HG02610 (cell line): Measurements from ENCODE around the gene ADAM11.
"Not testable (repeated sequence)": the region's sequence is repeated elsewhere in the genome, so short reads cannot be mapped to it uniquely, and the experiment has no call there.

Source experiments
- ATAC-seq: cut with Tn5 transposase; IDR thresholded peaks from one replicate; pipeline ENCODE4 v1.9.1; 2021; ENCODE audit warnings: mild to moderate bottlenecking, moderate library complexity; ENCODE audit not compliant: unreplicated experiment

Gene ADAM11

GRCh38 chr17:44793885-44794842 lies 35.4 kb downstream of the ADAM11 start:
- no peak for ATAC-seq

DNA sequence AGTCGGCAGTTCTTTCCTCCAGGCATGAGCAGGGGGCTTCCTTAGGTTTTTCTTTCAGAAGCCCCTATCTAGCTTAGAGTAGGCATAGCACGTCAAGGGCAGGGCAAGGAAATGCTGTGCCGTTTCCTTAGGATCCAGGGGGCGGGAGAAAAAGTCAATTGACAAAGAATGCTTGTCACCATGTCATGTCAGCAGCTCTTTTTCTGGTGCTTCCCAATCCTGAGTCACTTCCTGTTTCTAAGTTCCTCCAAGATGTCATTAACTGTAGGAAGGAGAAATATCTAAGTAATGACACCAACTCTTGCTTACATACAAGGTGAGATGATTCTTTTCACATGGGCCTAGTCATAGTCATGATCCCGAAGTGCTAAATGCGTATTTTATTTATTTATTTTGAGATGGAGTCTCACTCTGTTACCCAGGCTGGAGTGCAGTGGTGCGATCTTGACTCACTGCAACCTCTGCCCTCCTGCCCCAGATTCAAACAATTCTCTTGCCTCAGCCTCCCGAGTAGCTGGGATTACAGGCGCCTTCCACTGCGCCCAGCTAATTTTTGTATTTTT lies 36.1 kb downstream of the ADAM11 start:
- ATAC-seq = no peak

- ATAC-seq = no peak
Measured at GRCh38 chr17:44795421-44795820, 36.6 kb downstream of the ADAM11 start.

DNA sequence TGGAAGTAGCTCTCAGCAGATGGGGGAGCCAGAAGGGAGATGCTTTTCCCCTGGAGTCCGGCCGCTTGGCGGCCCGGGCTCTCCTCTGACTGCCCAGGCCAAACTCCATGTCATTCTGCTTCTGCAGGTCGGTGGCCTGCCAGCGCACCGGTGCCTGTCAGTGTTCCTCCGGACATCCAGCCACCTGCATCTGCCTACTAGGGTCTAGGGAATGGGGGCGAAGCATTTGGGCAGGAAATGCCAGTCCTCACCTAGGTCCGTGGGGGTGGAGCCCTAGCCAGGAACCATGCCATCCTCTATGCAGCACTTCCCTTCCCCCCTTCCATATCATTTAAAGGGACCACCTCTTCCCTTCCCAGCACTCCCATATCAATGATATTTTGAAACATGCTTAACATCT lies 37.1 kb downstream of the ADAM11 start:
- no peak for ATAC-seq

GRCh38 chr17:44796731-44797130 lies 37.9 kb downstream of the ADAM11 start:
- ATAC-seq = no peak

DNA sequence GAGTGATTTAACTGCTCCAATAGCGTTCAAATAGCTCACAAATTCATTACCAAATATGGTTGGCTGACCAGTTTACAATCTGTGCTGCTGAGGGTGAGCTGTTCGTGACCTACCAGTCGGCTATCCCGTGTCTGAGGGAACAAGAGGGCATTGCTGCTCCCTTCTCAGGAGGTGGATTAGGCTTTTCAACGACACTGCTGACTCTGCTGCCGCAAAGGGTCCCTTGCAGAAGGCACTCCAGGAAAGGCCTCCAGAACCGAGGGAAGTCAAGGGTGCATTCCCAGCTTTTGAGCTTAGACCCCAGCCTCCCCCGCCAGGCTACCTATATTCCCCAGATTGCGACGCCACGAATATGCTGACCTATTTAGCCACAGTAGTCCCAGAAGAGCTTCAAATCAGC lies 39.0 kb downstream of the ADAM11 start:
- ATAC-seq = no peak

DNA sequence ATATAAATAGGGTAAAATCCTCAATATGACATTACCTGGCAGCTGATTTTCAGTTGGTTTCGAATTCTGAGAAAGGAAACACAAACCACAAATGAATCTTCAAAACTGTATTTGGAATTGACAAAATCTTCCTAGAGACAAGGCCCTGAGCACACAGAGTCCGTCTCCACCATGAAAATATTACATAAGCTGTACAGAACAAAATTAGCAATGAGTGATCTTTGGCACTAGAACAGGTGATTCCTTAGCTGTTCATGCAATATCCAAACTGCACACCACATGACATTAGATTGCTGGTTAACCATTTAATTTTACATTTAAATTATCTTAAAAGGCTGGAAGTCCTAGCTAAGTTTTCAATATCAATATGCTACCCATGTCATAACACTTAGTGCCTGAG lies 39.6 kb downstream of the ADAM11 start:
- ATAC-seq = no peak

GRCh38 chr17:44801880-44802279 lies 43.1 kb downstream of the ADAM11 start:
- no peak for ATAC-seq

- no peak for ATAC-seq
Measured at GRCh38 chr17:44804302-44805089, 45.7 kb downstream of the ADAM11 start.

DNA sequence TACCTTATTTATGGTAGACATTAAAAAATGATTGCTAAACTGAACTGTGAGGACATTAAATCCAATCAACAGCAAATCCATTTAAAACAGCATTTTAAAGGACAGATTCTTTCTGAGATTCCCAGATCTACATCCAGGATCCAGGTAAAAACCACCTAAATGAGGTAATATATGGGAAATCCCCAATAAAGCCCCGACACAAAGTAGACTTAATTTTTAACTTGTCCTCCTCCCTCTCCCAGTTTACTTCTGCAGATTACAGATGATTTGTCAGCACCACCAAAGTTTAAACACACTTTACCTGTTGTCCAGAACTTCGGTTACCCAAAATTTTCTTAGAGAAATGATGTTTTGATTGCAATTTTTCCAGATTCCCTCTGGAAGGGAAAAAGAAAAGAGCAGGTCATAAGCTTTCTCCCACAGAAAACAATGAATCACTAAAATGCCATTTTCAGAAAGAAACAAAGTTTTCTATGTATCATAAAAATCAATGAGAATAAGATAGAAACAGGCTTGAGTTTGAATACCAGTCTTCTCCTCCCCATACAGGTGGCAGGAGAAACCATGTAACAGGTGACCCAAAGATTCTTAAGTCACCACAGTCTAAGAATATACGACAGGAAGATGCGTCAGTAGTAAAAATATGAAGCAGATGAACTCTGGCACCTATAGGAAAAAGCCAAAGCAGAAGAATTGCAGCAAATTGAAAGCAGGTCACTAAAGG lies 48.5 kb downstream of the ADAM11 start:
- ATAC-seq = no peak

GRCh38 chr17:44807817-44808155 lies 49.0 kb downstream of the ADAM11 start:
- no peak for ATAC-seq

- ATAC-seq = no peak
Measured at GRCh38 chr17:44808156-44808555, 49.4 kb downstream of the ADAM11 start.

DNA sequence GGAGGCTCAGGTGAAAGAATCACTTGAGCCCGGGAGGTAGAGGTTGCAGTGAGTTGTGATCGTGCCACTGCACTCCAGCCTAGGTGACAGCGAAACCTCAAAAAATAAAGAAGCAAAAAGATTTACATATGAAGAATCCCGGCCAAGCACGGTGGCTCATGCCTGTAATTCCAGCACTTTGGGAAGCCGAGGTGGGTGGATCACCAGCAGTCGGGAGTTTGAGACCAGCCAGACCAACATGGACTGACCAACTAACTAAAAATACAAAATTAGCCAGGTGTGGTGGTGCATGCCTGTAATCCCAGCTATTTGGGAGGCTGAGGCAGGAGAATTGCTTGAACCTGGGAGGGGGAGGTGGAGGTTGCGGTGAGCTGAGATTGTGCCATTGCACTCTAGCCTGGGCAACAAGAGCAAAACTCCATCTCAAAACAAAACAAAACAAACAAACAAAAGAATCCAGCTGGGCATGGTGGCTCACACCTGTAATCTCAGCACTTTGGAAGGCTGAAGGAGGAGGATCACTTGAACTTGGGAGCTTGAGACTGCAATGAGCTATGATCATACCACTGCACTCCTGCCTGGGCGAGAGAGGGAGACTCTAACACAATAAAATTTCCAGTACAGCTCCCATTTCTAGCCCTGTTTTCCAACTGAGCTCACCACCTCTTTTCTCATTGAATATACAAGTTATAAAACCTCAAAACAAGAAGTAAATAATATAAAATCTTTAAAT lies 50.0 kb downstream of the ADAM11 start:
- ATAC-seq = not testable (repeated sequence)

GRCh38 chr17:44812263-44812662 lies 53.5 kb downstream of the ADAM11 start:
- no peak for ATAC-seq

DNA sequence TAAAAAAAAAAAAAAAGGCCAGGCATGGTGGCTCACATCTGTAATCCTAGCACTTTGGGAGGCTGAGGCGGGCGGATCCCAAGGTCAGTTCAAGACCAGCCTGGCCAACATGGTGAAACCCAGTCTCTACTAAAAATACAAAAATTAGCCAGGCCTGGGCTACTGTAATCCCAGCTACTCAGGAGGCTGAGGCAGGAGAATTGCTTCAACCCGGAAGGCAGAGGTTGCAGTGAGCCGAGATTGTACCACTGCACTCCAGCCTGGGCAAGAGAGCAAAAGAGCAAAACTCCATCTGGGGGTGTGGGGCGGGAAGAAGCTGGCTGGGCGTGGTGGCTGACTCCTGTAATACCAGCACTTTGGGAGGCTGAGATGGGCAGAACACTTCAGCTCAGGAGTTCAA lies 59.7 kb downstream of the ADAM11 start:
- not testable (repeated sequence) for ATAC-seq

- ATAC-seq = no peak
Measured at GRCh38 chr17:44820631-44821212, 61.9 kb downstream of the ADAM11 start.

DNA sequence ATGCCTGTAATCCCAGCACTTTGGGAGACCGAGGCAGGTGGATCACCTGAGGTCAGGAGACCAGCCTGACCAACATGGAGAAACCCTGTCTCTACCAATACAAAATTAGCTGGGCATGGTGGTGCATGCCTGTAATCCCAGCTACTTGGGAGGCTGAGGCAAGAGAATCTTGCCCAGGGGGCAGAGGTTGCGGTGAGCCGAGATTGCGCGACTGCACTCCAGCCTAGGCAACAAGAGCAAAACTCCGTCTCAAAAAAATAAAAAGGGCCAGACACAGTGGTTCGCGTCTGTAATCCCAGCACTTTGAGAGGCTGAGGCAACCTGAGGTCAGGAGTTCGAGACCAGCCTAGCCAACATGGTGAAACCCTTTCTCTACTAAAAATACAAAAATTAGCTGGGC lies 66.4 kb downstream of the ADAM11 start:
- ATAC-seq = not testable (repeated sequence)

- ATAC-seq = no peak
Measured at GRCh38 chr17:44826123-44826790, 67.5 kb downstream of the ADAM11 start.

- ATAC-seq = no peak
Measured at GRCh38 chr17:44827863-44828262, 69.1 kb downstream of the ADAM11 start.
